ENCODE results near the gene TFIP11.

DNA sequence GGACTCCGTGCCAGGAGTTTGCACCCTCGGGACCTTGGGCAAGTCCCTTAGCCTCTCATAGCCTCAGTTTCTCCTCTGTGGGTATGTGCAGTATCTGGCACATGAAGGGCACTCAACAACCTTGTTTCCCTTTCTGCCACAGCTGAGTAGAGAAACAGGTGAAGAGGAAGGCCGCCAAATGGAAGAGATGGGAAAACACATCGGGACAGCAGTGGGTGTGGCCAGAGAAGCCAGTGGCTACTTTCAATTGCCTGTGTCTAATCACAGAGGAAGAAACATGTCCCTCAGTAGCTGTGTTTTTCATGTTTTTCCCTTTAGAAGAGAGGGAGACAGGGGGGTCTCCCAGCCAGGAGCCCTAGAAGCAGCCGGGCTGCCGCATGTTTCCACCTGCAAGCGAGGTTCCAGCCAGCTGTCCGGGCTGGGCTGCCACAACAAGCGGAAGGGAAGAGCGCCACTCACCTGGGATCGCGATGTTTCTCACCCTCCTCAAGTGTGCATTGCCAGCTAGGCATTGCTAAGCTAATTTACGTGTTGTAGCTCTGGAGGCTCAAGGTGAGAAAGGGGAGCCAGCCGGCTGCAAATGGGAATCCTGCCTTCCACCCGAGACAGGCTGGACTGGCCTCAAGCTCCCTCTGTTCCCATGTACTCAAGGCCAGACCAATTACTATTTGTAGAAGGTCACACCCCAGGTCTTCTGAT lies 66.5 kb downstream of the TFIP11 start:
- TF ChIP-seq, protein P1, sequence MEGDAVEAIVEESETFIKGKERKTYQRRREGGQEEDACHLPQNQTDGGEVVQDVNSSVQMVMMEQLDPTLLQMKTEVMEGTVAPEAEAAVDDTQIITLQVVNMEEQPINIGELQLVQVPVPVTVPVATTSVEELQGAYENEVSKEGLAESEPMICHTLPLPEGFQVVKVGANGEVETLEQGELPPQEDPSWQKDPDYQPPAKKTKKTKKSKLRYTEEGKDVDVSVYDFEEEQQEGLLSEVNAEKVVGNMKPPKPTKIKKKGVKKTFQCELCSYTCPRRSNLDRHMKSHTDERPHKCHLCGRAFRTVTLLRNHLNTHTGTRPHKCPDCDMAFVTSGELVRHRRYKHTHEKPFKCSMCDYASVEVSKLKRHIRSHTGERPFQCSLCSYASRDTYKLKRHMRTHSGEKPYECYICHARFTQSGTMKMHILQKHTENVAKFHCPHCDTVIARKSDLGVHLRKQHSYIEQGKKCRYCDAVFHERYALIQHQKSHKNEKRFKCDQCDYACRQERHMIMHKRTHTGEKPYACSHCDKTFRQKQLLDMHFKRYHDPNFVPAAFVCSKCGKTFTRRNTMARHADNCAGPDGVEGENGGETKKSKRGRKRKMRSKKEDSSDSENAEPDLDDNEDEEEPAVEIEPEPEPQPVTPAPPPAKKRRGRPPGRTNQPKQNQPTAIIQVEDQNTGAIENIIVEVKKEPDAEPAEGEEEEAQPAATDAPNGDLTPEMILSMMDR (IDR thresholded peaks at IDR 0.05), result no peak
- no peak for TF ChIP-seq POLR2A (IDR thresholded peaks at IDR 0.05)
